Activated naive CD4-positive, alpha-beta T cell treated with Interleukin-2 at 50 U/mL for 16 hours (primary cell): ENCODE data around the gene SOST.

ENCODE experiments used
- DNase-seq: peaks from one replicate; pipeline ENCODE4 v3.0.0-alpha.2; 2020

The SOST gene

GRCh38 chr17:43774304-43775250 lies 16.0 kb upstream of the SOST start:
- DNase-seq = no peak

GRCh38 chr17:43772877-43773648 lies 14.5 kb upstream of the SOST start:
- DNase-seq = no peak

- no peak for DNase-seq
Observed at GRCh38 chr17:43771463-43771862, 12.9 kb upstream of the SOST start.

- DNase-seq = no peak
Observed at GRCh38 chr17:43770957-43771356, 12.4 kb upstream of the SOST start.

- DNase-seq = no peak
Observed at GRCh38 chr17:43769859-43770258, 11.3 kb upstream of the SOST start.

GRCh38 chr17:43769426-43769825 lies 10.8 kb upstream of the SOST start:
- DNase-seq = no peak

GRCh38 chr17:43768943-43769342 lies 10.4 kb upstream of the SOST start:
- no peak for DNase-seq

GRCh38 chr17:43768382-43768781 lies 9.8 kb upstream of the SOST start:
- no peak for DNase-seq

- DNase-seq = no peak
Observed at GRCh38 chr17:43767713-43768059, 9.1 kb upstream of the SOST start.

- no peak for DNase-seq
Observed at GRCh38 chr17:43767053-43767712, 8.6 kb upstream of the SOST start.

- peak; percentile 60 for DNase-seq
Observed at GRCh38 chr17:43766413-43767052, 7.9 kb upstream of the SOST start.

GRCh38 chr17:43760254-43760852 lies 1.8 kb upstream of the SOST start:
- DNase-seq = peak; percentile 89

- no peak for DNase-seq
Observed at GRCh38 chr17:43759836-43760235, 1.2 kb upstream of the SOST start.

GRCh38 chr17:43758086-43758485 lies 505 bp downstream of the SOST start:
- DNase-seq = no peak

- DNase-seq = no peak
Observed at GRCh38 chr17:43757171-43757660, 1.4 kb downstream of the SOST start.

GRCh38 chr17:43756201-43756600 lies 2.4 kb downstream of the SOST start:
- DNase-seq = no peak

GRCh38 chr17:43755389-43755875 lies 3.2 kb downstream of the SOST start:
- no peak for DNase-seq

GRCh38 chr17:43754947-43755346 lies 3.6 kb downstream of the SOST start:
- no peak for DNase-seq

- no peak for DNase-seq
Observed at GRCh38 chr17:43753493-43754129, 5.0 kb downstream of the SOST start.

- no peak for DNase-seq
Observed at GRCh38 chr17:43750153-43750552, 8.4 kb downstream of the SOST start.

GRCh38 chr17:43745541-43745940 lies 13.1 kb downstream of the SOST start:
- no peak for DNase-seq

- DNase-seq = no peak
Observed at GRCh38 chr17:43741636-43742035, 17.0 kb downstream of the SOST start.
